GM12864 (cell line): ENCODE data around the gene ELMO1.

Source experiments
- DNase-seq: peaks from one replicate; pipeline ENCODE4 v3.0.0-alpha.2; 2011; ENCODE audit warnings: low read depth
- H3K4me3 ChIP-seq: 2 replicates; pipeline ENCODE4 v1.5.1; 2011; ENCODE audit warnings: mild to moderate bottlenecking, low read depth, low read length, control low read depth
- CTCF ChIP-seq: IDR thresholded peaks from 2 replicates; pipeline ENCODE4 v1.5.1; 2011; ENCODE audit warnings: low read depth, mild to moderate bottlenecking, moderate library complexity, low read length, control low read depth, inconsistent platforms; ENCODE audit errors: missing control alignments

Gene ELMO1

GRCh38 chr7:36861656-36862055 is 587.0 kb downstream of the ELMO1 start:
- no peak for DNase-seq
- no peak overlapping the region for H3K4me3 ChIP-seq
- no peak for TF ChIP-seq CTCF

- no peak for DNase-seq
- no peak overlapping the region for H3K4me3 ChIP-seq
- no peak for TF ChIP-seq CTCF
Measured at GRCh38 chr7:36860681-36861080, 588.0 kb downstream of the ELMO1 start.

- H3K4me3 ChIP-seq, result no peak overlapping the region
- DNase-seq, result no peak
- no peak for TF ChIP-seq CTCF
Measured at GRCh38 chr7:36855330-36855729, 593.3 kb downstream of the ELMO1 start.

GRCh38 chr7:36854652-36855051 is 594.0 kb downstream of the ELMO1 start:
- TF ChIP-seq CTCF, result no peak
- DNase-seq, result no peak
- no peak overlapping the region for H3K4me3 ChIP-seq

- no peak overlapping the region for H3K4me3 ChIP-seq
- no peak for DNase-seq
- no peak for TF ChIP-seq CTCF
Measured at GRCh38 chr7:36852931-36853330, 595.7 kb downstream of the ELMO1 start.

- no peak overlapping the region for H3K4me3 ChIP-seq
- no peak for DNase-seq
- no peak for TF ChIP-seq CTCF
Measured at GRCh38 chr7:36852017-36852416, 596.6 kb downstream of the ELMO1 start.

GRCh38 chr7:36851382-36851781 is 597.3 kb downstream of the ELMO1 start:
- TF ChIP-seq CTCF, result no peak
- no peak for DNase-seq
- no peak overlapping the region for H3K4me3 ChIP-seq
